AG04449 (cell line): ENCODE measurements around the gene ZC3HAV1.

Experiments
- CTCF ChIA-PET: fragments of 350-600 bp; formaldehyde crosslinking; extraction: SDS; loops from one replicate; lab custom pipeline; 2021; ENCODE audit warnings: antibody characterized with exemption; lab: Yijun Ruan, JAX
- POLR2A ChIA-PET: fragments of 400-600, 350-600 bp; formaldehyde crosslinking; extraction: SDS; loops from one replicate; lab custom pipeline; 2020; ENCODE audit warnings: antibody characterized with exemption, inconsistent platforms; lab: Yijun Ruan, JAX
- DNase-seq: peaks from one replicate; pipeline ENCODE4 v3.0.0-alpha.2; 2010; ENCODE audit warnings: low read depth, low spot score
- H3K4me3 ChIP-seq: 2 replicates; pipeline ENCODE4 v1.5.1; 2011; ENCODE audit warnings: low read depth, mild to moderate bottlenecking, control low read depth, low read length
- CTCF ChIP-seq: IDR thresholded peaks from one replicate; pipeline ENCODE4 v1.5.1; 2011; ENCODE audit warnings: mild to moderate bottlenecking, moderate library complexity, low read length, control low read depth, inconsistent platforms; ENCODE audit not compliant: insufficient read depth; ENCODE audit errors: missing control alignments

ZC3HAV1 gene

GRCh38 chr7:139109188-139109982, at the start of gene ZC3HAV1:
Gene ZC3HAV1 (minus strand): TSS chr7:139109720. CDS start chr7:139109331, 389 bp downstream.
- no peak for TF ChIP-seq CTCF
- ChIA-PET CTCF (interaction anchor here (1.3 kb wide), 1 partner anchor 305 kb away, joined by 3 read pairs; no protein-coding TSS in a partner anchor), POLR2A (interaction anchor here (0.6 kb wide), 1 partner anchor 218 kb away, joined by 3 read pairs; no protein-coding TSS in a partner anchor)
- peak within 1 kb of the TSS; percentile 92 for H3K4me3 ChIP-seq
- no peak for DNase-seq

- CTCF ChIA-PET: no interaction called here
- no peak overlapping the region for H3K4me3 ChIP-seq
- DNase-seq: peak; percentile 4
- no peak for TF ChIP-seq CTCF
- POLR2A ChIA-PET: no interaction called here
Measured at GRCh38 chr7:139153832-139154231, 44.3 kb upstream of the ZC3HAV1 start.

- no peak overlapping the region for H3K4me3 ChIP-seq
- ChIA-PET CTCF (interaction anchor here (1.3 kb wide), 1 partner anchor 18 kb away, joined by 3 read pairs; no protein-coding TSS in a partner anchor), POLR2A (no interaction called here)
- DNase-seq: no peak
- no peak for TF ChIP-seq CTCF
Measured at GRCh38 chr7:139152149-139152548, 42.6 kb upstream of the ZC3HAV1 start.

- no peak for DNase-seq
- ChIA-PET CTCF (no interaction called here), POLR2A (no interaction called here)
- no peak for TF ChIP-seq CTCF
- H3K4me3 ChIP-seq: no peak overlapping the region
Measured at GRCh38 chr7:139139150-139139549, 29.6 kb upstream of the ZC3HAV1 start.

- ChIA-PET POLR2A (interaction anchor here (1.0 kb wide), 1 partner anchor 257 kb away, joined by 3 read pairs; no protein-coding TSS in a partner anchor), CTCF (interaction anchor here (1.0 to 2.1 kb wide), 4 partner anchors 9 to 116 kb away, joined by 3 to 6 read pairs (median 4); no protein-coding TSS in a partner anchor)
- peak overlapping the region; percentile 74 for H3K4me3 ChIP-seq
- TF ChIP-seq CTCF: no peak
- DNase-seq: no peak
Measured at GRCh38 chr7:139133335-139134139, 24.0 kb upstream of the ZC3HAV1 start.
